Measurements from ENCODE around the gene VMP1.

The VMP1 gene

DNA sequence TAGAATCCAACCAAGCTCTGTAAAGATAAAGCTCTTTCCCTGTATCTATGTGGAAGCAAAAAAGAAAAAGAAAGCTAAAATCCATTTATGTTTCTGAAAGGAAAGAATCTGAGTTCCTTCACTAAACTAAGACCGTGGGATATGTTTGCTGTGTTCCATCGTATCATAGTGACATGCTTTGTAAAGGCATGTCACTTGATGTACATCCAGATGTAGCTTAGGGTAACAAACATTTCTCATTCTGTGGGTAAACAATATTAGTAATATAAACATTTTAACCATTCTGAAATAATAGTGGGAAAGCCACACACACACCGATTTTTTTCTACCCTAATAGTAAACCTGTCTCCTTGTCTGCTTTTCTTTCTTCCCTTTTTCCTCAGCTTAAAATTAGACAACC, 107.2 kb downstream of the VMP1 start:
- TF ChIP-seq SPI1 (IDR thresholded peaks at IDR 0.05; ENCODE audit: borderline replicate concordance, low read depth): no peak
- no peak for TF ChIP-seq GABPA (IDR thresholded peaks at IDR 0.05; ENCODE audit: low read depth)
- no peak for TF ChIP-seq POLR2AphosphoS5 (IDR thresholded peaks at IDR 0.05; ENCODE audit: low read depth)
- no peak for DNase-seq (ENCODE audit: low read depth in 1 of 2, low spot score in 1 of 2)
- H3K4me3 ChIP-seq (replicated peaks; ENCODE audit: insufficient read depth, low read length): no peak overlapping the region
- H3K27ac ChIP-seq (replicated peaks): no peak overlapping the region
- no peaks in the 10 kb centered on the region for H3K27me3 ChIP-seq (ENCODE audit: insufficient read depth, poor library complexity, severe bottlenecking)

DNA sequence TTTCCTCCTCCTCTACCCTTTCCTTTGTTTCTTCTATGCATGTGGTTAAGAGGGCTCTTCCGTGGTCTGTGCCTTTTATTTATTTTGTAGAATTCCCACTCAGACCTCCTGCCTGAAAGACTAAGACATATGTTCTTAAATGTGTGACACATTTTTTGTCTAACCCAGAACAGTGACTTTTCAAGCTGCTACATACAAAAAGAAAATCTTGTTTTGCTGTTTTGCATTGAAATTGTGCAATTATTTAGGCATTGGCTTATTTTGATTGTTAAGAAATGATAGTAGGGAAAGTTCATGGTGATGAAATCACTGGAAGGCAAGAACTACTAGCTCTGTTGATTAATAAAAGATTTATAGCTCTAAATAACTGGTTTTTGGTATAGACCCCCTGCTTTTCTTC, 108.5 kb downstream of the VMP1 start:
- no peak overlapping the region for H3K4me3 ChIP-seq (replicated peaks; ENCODE audit: insufficient read depth, low read length)
- no peak overlapping the region for H3K27ac ChIP-seq (replicated peaks)
- H3K27me3 ChIP-seq (ENCODE audit: insufficient read depth, poor library complexity, severe bottlenecking): no peaks in the 10 kb centered on the region
- TF ChIP-seq GABPA (IDR thresholded peaks at IDR 0.05; ENCODE audit: low read depth) (no peak), SPI1 (IDR thresholded peaks at IDR 0.05; ENCODE audit: borderline replicate concordance, low read depth) (no peak)
- TF ChIP-seq, protein P1, sequence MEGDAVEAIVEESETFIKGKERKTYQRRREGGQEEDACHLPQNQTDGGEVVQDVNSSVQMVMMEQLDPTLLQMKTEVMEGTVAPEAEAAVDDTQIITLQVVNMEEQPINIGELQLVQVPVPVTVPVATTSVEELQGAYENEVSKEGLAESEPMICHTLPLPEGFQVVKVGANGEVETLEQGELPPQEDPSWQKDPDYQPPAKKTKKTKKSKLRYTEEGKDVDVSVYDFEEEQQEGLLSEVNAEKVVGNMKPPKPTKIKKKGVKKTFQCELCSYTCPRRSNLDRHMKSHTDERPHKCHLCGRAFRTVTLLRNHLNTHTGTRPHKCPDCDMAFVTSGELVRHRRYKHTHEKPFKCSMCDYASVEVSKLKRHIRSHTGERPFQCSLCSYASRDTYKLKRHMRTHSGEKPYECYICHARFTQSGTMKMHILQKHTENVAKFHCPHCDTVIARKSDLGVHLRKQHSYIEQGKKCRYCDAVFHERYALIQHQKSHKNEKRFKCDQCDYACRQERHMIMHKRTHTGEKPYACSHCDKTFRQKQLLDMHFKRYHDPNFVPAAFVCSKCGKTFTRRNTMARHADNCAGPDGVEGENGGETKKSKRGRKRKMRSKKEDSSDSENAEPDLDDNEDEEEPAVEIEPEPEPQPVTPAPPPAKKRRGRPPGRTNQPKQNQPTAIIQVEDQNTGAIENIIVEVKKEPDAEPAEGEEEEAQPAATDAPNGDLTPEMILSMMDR (IDR thresholded peaks at IDR 0.05; ENCODE audit: insufficient read depth, low read length): no peak
- DNase-seq (ENCODE audit: low read depth in 1 of 2, low spot score in 1 of 2): no peak

DNA sequence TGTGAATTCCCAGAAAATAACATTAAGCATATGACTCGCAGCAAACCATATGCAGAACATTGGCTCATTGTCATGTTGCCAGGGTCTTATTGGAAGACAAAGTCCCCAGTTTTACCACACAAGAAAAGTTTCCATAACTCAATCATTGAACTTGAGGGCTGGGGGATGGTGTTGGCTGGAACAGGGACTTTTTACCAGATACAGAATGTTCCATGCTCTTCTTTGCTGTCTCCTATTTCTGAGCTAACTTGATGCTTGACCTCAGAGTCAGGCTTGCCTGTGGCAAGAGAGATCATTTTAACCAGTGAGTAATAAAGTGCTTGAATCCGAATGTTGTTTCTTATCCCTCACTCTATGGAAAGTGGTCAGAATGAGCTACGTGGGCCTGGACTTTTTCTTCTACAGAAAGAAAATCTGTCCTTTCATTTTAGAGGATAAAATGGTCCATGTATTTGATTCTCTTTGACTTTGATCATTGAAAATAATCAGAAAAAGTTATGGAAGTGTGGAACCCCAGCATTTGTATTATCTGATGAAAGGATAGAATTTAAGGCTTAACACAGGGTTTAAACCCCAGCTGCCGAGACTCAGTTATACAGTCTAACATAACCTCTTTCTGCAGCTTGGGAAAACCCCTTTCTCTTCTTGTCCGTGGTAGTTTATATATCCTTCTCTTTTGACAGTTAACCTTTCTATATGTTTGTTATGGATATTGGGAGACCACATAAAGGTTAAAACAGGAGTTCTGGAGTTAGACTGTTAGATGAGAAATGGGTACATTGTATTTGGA, 118.3 kb downstream of the VMP1 start:
- no peak overlapping the region for H3K4me3 ChIP-seq (replicated peaks; ENCODE audit: insufficient read depth, low read length)
- DNase-seq (ENCODE audit: low read depth in 1 of 2, low spot score in 1 of 2): no peak
- TF ChIP-seq, protein P2, sequence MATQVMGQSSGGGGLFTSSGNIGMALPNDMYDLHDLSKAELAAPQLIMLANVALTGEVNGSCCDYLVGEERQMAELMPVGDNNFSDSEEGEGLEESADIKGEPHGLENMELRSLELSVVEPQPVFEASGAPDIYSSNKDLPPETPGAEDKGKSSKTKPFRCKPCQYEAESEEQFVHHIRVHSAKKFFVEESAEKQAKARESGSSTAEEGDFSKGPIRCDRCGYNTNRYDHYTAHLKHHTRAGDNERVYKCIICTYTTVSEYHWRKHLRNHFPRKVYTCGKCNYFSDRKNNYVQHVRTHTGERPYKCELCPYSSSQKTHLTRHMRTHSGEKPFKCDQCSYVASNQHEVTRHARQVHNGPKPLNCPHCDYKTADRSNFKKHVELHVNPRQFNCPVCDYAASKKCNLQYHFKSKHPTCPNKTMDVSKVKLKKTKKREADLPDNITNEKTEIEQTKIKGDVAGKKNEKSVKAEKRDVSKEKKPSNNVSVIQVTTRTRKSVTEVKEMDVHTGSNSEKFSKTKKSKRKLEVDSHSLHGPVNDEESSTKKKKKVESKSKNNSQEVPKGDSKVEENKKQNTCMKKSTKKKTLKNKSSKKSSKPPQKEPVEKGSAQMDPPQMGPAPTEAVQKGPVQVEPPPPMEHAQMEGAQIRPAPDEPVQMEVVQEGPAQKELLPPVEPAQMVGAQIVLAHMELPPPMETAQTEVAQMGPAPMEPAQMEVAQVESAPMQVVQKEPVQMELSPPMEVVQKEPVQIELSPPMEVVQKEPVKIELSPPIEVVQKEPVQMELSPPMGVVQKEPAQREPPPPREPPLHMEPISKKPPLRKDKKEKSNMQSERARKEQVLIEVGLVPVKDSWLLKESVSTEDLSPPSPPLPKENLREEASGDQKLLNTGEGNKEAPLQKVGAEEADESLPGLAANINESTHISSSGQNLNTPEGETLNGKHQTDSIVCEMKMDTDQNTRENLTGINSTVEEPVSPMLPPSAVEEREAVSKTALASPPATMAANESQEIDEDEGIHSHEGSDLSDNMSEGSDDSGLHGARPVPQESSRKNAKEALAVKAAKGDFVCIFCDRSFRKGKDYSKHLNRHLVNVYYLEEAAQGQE (IDR thresholded peaks at IDR 0.05; ENCODE audit: insufficient replicate concordance, low read depth): no peak
- TF ChIP-seq POLR2AphosphoS5 (IDR thresholded peaks at IDR 0.05; ENCODE audit: low read depth): no peak
- TF ChIP-seq, protein P1 (IDR thresholded peaks at IDR 0.05; ENCODE audit: insufficient read depth, low read length): no peak
- TF ChIP-seq GABPA (IDR thresholded peaks at IDR 0.05; ENCODE audit: low read depth): no peak
- no peak for TF ChIP-seq SPI1 (IDR thresholded peaks at IDR 0.05; ENCODE audit: borderline replicate concordance, low read depth)
- H3K27me3 ChIP-seq (ENCODE audit: insufficient read depth, poor library complexity, severe bottlenecking): no peaks in the 10 kb centered on the region
- H3K27ac ChIP-seq (replicated peaks): no peak overlapping the region

DNA sequence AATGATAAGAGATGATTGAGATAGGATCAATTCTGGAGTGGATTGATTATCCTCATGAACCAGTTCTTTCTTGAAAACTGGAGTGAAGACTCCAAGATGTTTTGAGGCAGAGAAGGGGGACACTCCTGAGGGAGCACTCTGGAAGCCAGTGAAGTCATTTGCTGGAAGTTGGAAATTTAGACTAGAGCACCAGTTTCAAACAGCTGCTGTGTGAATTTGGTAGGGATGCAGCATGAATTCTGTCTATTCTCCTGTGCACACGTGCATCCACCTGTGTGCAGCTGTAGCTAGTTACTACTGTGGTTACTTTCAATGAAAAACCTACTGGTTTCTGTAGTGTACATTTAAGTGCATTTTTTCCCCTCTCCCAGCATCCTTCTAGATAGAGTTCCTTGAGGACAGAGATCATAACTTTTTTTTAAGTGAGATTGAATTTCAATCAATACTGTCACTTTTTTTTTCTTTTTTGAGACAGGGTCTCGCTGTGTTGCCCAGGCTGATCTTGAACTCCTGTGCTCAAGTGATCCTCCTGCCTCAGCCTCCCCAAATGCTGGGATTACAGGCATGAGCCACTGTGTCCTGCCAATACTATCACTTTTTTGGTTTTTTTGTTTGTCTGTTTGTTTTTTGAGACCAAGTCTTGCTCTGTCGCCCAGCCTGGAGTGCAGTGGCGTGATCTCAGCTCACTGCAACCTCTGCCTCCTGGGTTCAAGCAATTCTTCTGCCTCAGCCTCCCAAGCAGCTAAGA, 119.4 kb downstream of the VMP1 start:
- H3K4me3 ChIP-seq (replicated peaks; ENCODE audit: insufficient read depth, low read length): no peak overlapping the region
- no peak for DNase-seq (ENCODE audit: low read depth in 1 of 2, low spot score in 1 of 2)
- no peak overlapping the region for H3K27ac ChIP-seq (replicated peaks)
- TF ChIP-seq, protein P1 (IDR thresholded peaks at IDR 0.05; ENCODE audit: insufficient read depth, low read length): no peak
- TF ChIP-seq SPI1 (IDR thresholded peaks at IDR 0.05; ENCODE audit: borderline replicate concordance, low read depth): no peak
- TF ChIP-seq GABPA (IDR thresholded peaks at IDR 0.05; ENCODE audit: low read depth): no peak
- TF ChIP-seq POLR2AphosphoS5 (IDR thresholded peaks at IDR 0.05; ENCODE audit: low read depth): no peak
- TF ChIP-seq, protein P2 (IDR thresholded peaks at IDR 0.05; ENCODE audit: insufficient replicate concordance, low read depth): no peak
- H3K27me3 ChIP-seq (ENCODE audit: insufficient read depth, poor library complexity, severe bottlenecking): no peaks in the 10 kb centered on the region
